Vagina (tissue), 2 donors: ENCODE results near the gene ACLY.

Experiments used
- POLR2A ChIP-seq, 2 donors: fragments of 450-650 bp; IDR thresholded peaks; one replicate each; pipeline ENCODE4 v1.6.1; 2017; ENCODE audit warnings: antibody characterized with exemption in 2 of 2, mild to moderate bottlenecking in 2 of 2, moderate library complexity in 2 of 2
- TF ChIP-seq, protein P1 (sequence below), 3 experiments: fragments of 450-650 bp in 2 of 3; fragments of 200-600 bp in 1 of 3; sonication (generic) in 1 of 3; IDR thresholded peaks; one replicate each; pipeline ENCODE4 v1.5.1; 2017 to 2019; ENCODE audit warnings: antibody characterized with exemption in 3 of 3, mild to moderate bottlenecking in 2 of 3, moderate library complexity in 2 of 3

DNA sequence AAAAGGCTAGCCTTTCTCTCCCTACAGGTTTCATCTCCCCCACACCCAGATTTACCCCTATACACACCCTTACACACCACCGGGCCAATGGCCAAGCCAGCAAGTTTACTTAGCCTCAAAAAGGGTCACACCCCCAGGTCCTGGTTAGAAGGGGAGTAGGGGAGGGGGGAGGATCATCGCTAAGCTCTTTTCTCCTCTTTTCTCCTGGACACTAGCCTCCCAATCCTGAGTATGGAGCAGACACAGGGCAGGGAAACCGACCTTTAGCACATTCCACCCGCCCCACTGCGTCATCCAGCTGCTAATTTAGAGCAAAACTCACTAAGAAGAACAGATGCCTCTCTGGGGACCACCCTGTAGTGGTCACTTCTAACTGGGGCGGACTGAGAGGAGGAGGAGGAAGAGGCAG lies 4.4 kb downstream of the ACLY start:
- TF ChIP-seq POLR2A (IDR thresholded peaks at IDR 0.05): no peak
- TF ChIP-seq, protein P1, sequence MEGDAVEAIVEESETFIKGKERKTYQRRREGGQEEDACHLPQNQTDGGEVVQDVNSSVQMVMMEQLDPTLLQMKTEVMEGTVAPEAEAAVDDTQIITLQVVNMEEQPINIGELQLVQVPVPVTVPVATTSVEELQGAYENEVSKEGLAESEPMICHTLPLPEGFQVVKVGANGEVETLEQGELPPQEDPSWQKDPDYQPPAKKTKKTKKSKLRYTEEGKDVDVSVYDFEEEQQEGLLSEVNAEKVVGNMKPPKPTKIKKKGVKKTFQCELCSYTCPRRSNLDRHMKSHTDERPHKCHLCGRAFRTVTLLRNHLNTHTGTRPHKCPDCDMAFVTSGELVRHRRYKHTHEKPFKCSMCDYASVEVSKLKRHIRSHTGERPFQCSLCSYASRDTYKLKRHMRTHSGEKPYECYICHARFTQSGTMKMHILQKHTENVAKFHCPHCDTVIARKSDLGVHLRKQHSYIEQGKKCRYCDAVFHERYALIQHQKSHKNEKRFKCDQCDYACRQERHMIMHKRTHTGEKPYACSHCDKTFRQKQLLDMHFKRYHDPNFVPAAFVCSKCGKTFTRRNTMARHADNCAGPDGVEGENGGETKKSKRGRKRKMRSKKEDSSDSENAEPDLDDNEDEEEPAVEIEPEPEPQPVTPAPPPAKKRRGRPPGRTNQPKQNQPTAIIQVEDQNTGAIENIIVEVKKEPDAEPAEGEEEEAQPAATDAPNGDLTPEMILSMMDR (IDR thresholded peaks at IDR 0.05): no peak
